ENCODE measurements around the gene PPARD.

GRCh38 chr6:35302604-35303241 lies 39.6 kb upstream of the PPARD start:
- TF ChIP-seq POLR2A (IDR thresholded peaks at IDR 0.05) (no peak), CTCF (IDR thresholded peaks at IDR 0.05) (no peak)

All from thyroid gland (tissue), 4 donors.